Chondrocyte (in vitro differentiated cells): ENCODE measurements around the gene SLC13A2. TPM values are rescaled to one million over a fixed set of nuclear protein-coding genes. Genes with fewer than 3 reads are reported as not detected.
A peak's percentile ranks its signal among the peaks of the same experiment; 100 is the strongest.

Experiments
- DNase-seq: peaks from one replicate; pipeline ENCODE4 v3.0.0; 2021; ENCODE audit warnings: mixed read lengths, low spot score
- H3K27ac Mint-ChIP-seq: one replicate; pipeline ENCODE4 v1.8.0; 2021; ENCODE audit warnings: mild to moderate bottlenecking, moderate library complexity, mixed read lengths; ENCODE audit not compliant: unreplicated experiment
- H3K27me3 Mint-ChIP-seq: 2 replicates; pipeline ENCODE4 v1.8.0; 2021; ENCODE audit warnings: low read depth, mixed read lengths
- H3K36me3 Mint-ChIP-seq: 2 replicates; pipeline ENCODE4 v1.8.0; 2021; ENCODE audit warnings: low read depth, mixed read lengths
- H3K4me1 Mint-ChIP-seq: 2 replicates; pipeline ENCODE4 v1.8.0; 2021; ENCODE audit warnings: low read depth, mild to moderate bottlenecking, mixed read lengths
- H3K4me3 Mint-ChIP-seq: one replicate; pipeline ENCODE4 v1.8.0; 2021; ENCODE audit warnings: mild to moderate bottlenecking, moderate library complexity, mixed read lengths; ENCODE audit not compliant: unreplicated experiment
- H3K9me3 Mint-ChIP-seq: 2 replicates; pipeline ENCODE4 v1.8.0; 2021; ENCODE audit warnings: low read depth, mixed read lengths
- total RNA-seq: library from RNA; stranded (reverse); gene quantifications from 3 replicates; pipeline ENCODE4 v1.2.1, GENCODE V29; 2021
- TF ChIP-seq, protein P1 (sequence below): fragments of 200-600 bp; sonication (generic); IDR thresholded peaks from 2 replicates; pipeline ENCODE4 v1.5.0; 2021; ENCODE audit warnings: antibody characterized with exemption, mild to moderate bottlenecking, moderate library complexity

Gene SLC13A2
- total RNA-seq, 1 donor from 2014 or later: not detected

DNA sequence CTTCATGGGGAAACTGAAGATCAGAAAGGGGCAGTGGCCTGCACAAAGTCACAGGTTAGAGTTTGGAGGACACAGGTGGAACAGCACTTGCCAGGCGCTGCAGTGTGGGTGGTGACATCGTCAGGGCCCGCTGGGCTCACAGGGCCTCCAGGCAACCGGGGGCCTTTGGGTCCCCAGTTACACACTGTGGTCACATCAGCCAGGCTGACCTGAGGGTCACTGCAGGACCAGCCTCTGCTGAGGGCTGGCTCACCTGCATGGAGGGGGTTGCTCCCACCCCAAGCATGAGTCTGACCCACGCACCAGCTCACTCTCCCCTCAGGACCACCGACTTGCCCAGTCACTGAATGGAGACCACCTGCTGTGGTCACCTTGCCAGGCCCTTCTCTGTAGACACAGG lies 49.7 kb downstream of the SLC13A2 start:
- Mint-ChIP-seq H3K36me3 (no peaks in the 10 kb centered on the region), H3K27ac (no peak overlapping the region), H3K4me1 (peaks cover 35% of the 10 kb centered on the region), H3K27me3 (peaks cover 5% of the 10 kb centered on the region), H3K9me3 (no peaks in the 10 kb centered on the region), H3K4me3 (no peak overlapping the region)
- TF ChIP-seq, protein P1, sequence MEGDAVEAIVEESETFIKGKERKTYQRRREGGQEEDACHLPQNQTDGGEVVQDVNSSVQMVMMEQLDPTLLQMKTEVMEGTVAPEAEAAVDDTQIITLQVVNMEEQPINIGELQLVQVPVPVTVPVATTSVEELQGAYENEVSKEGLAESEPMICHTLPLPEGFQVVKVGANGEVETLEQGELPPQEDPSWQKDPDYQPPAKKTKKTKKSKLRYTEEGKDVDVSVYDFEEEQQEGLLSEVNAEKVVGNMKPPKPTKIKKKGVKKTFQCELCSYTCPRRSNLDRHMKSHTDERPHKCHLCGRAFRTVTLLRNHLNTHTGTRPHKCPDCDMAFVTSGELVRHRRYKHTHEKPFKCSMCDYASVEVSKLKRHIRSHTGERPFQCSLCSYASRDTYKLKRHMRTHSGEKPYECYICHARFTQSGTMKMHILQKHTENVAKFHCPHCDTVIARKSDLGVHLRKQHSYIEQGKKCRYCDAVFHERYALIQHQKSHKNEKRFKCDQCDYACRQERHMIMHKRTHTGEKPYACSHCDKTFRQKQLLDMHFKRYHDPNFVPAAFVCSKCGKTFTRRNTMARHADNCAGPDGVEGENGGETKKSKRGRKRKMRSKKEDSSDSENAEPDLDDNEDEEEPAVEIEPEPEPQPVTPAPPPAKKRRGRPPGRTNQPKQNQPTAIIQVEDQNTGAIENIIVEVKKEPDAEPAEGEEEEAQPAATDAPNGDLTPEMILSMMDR: no peak
- no peak for DNase-seq

GRCh38 chr17:28523876-28524275 lies 50.4 kb downstream of the SLC13A2 start:
- Mint-ChIP-seq H3K4me3 (no peak overlapping the region), H3K9me3 (no peaks in the 10 kb centered on the region), H3K36me3 (no peaks in the 10 kb centered on the region)

GRCh38 chr17:28524476-28525424 lies 51.3 kb downstream of the SLC13A2 start:
- no peak overlapping the region for H3K4me3 Mint-ChIP-seq
- TF ChIP-seq, protein P1: no peak
- peaks cover 39% of the 10 kb centered on the region for H3K4me1 Mint-ChIP-seq
- H3K36me3 Mint-ChIP-seq: no peaks in the 10 kb centered on the region
- no peak for DNase-seq
- peaks cover 3% of the 10 kb centered on the region for H3K27me3 Mint-ChIP-seq
- H3K27ac Mint-ChIP-seq: peak overlapping the region; percentile 29
- no peaks in the 10 kb centered on the region for H3K9me3 Mint-ChIP-seq

More at GRCh38 chr17:28523876-28524275, 50.4 kb downstream of the SLC13A2 start:
- H3K4me1 Mint-ChIP-seq: peaks cover 39% of the 10 kb centered on the region
- H3K27me3 Mint-ChIP-seq: peaks cover 5% of the 10 kb centered on the region
- TF ChIP-seq, protein P1: no peak
- no peak overlapping the region for H3K27ac Mint-ChIP-seq
- no peak for DNase-seq

- no peaks in the 10 kb centered on the region for H3K27me3 Mint-ChIP-seq
- TF ChIP-seq, protein P1: no peak
- H3K27ac Mint-ChIP-seq: no peak overlapping the region
- H3K4me1 Mint-ChIP-seq: peaks cover 36% of the 10 kb centered on the region
- no peaks in the 10 kb centered on the region for H3K36me3 Mint-ChIP-seq
- H3K9me3 Mint-ChIP-seq: no peaks in the 10 kb centered on the region
- no peak overlapping the region for H3K4me3 Mint-ChIP-seq
- DNase-seq: no peak
Measured at GRCh38 chr17:28526381-28526780, 52.9 kb downstream of the SLC13A2 start.

GRCh38 chr17:28527181-28527681 lies 53.8 kb downstream of the SLC13A2 start:
- H3K36me3 Mint-ChIP-seq: no peaks in the 10 kb centered on the region
- TF ChIP-seq, protein P1: no peak
- H3K9me3 Mint-ChIP-seq: no peaks in the 10 kb centered on the region
- no peak overlapping the region for H3K4me3 Mint-ChIP-seq
- no peak overlapping the region for H3K27ac Mint-ChIP-seq
- no peak for DNase-seq
- peaks cover 36% of the 10 kb centered on the region for H3K4me1 Mint-ChIP-seq
- no peaks in the 10 kb centered on the region for H3K27me3 Mint-ChIP-seq
